ENCODE results near the gene TRPM5.

GRCh38 chr11:2395856-2396255, 48.5 kb downstream of the TRPM5 start:
- TF ChIP-seq, protein P1, sequence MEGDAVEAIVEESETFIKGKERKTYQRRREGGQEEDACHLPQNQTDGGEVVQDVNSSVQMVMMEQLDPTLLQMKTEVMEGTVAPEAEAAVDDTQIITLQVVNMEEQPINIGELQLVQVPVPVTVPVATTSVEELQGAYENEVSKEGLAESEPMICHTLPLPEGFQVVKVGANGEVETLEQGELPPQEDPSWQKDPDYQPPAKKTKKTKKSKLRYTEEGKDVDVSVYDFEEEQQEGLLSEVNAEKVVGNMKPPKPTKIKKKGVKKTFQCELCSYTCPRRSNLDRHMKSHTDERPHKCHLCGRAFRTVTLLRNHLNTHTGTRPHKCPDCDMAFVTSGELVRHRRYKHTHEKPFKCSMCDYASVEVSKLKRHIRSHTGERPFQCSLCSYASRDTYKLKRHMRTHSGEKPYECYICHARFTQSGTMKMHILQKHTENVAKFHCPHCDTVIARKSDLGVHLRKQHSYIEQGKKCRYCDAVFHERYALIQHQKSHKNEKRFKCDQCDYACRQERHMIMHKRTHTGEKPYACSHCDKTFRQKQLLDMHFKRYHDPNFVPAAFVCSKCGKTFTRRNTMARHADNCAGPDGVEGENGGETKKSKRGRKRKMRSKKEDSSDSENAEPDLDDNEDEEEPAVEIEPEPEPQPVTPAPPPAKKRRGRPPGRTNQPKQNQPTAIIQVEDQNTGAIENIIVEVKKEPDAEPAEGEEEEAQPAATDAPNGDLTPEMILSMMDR (IDR thresholded peaks at IDR 0.05), result no peak
- TF ChIP-seq, protein P2, sequence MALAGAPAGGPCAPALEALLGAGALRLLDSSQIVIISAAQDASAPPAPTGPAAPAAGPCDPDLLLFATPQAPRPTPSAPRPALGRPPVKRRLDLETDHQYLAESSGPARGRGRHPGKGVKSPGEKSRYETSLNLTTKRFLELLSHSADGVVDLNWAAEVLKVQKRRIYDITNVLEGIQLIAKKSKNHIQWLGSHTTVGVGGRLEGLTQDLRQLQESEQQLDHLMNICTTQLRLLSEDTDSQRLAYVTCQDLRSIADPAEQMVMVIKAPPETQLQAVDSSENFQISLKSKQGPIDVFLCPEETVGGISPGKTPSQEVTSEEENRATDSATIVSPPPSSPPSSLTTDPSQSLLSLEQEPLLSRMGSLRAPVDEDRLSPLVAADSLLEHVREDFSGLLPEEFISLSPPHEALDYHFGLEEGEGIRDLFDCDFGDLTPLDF (CRISPR knock-in tag; IDR thresholded peaks at IDR 0.05), result no peak
- TF ChIP-seq NR2C2 (CRISPR knock-in tag; IDR thresholded peaks at IDR 0.05), result no peak

Data from WTC11 (cell line).